GM12878 (cell line): Measurements from ENCODE around the gene SLC49A4. TPM values are rescaled to one million over a fixed set of nuclear protein-coding genes. Genes with fewer than 3 reads are reported as not detected.

ENCODE experiments used
- BCL3 ChIP-seq: IDR thresholded peaks from 2 replicates; pipeline ENCODE4 v1.6.1; 2011; ENCODE audit warnings: borderline replicate concordance, low read depth, mild to moderate bottlenecking, moderate library complexity, low read length; ENCODE audit not compliant: insufficient read depth, poor library complexity, severe bottlenecking
- CBX3 ChIP-seq: fragments of 200-600 bp; sonication (generic); IDR thresholded peaks from 2 replicates; pipeline ENCODE4 v1.6.1; 2016; ENCODE audit warnings: low read depth, borderline replicate concordance
- CBX5 ChIP-seq: sonication (generic); IDR thresholded peaks from 2 replicates; pipeline ENCODE4 v1.6.1; 2016; ENCODE audit warnings: low read depth, moderate library complexity, mild to moderate bottlenecking, inconsistent platforms
- CEBPB ChIP-seq, 2 experiments: fragments of 150-350 bp in 1 of 2; IDR thresholded peaks; 2 replicates each; pipeline ENCODE4 v1.6.1; 2012 to 2014; ENCODE audit warnings: low read depth in 2 of 2, low read length in 2 of 2, borderline replicate concordance in 1 of 2, inconsistent platforms in 1 of 2
- CEBPZ ChIP-seq: fragments of 150-350 bp; IDR thresholded peaks from 2 replicates; pipeline ENCODE4 v1.6.1; 2016; ENCODE audit warnings: low read depth, low read length
- DPF2 ChIP-seq: fragments of 450-650 bp; IDR thresholded peaks from 2 replicates; pipeline ENCODE4 v1.6.1; 2017; ENCODE audit warnings: mild to moderate bottlenecking
- HSF1 ChIP-seq: fragments of 150-350 bp; IDR thresholded peaks from 2 replicates; pipeline ENCODE4 v1.6.1; 2014; ENCODE audit warnings: mild to moderate bottlenecking, low read depth, low read length
- MXI1 ChIP-seq: fragments of 150-350 bp; IDR thresholded peaks from 2 replicates; pipeline ENCODE4 v1.6.1; 2011; ENCODE audit warnings: low read depth, mild to moderate bottlenecking, inconsistent platforms, low read length, improper control_type of control experiment
- MYB ChIP-seq: fragments of 150-350 bp; IDR thresholded peaks from 2 replicates; pipeline ENCODE4 v1.6.1; 2014; ENCODE audit warnings: mild to moderate bottlenecking, low read depth, low read length, borderline replicate concordance
- NRF1 ChIP-seq: conservative IDR thresholded peaks from 2 replicates; pipeline ENCODE4 v1.6.1; 2011; ENCODE audit warnings: mild to moderate bottlenecking, low read depth, low read length, improper control_type of control experiment
- PAX5 ChIP-seq: IDR thresholded peaks from 2 replicates; pipeline ENCODE4 v1.6.1; 2011; ENCODE audit warnings: low read depth, low read length, borderline replicate concordance
- POLR2AphosphoS5 ChIP-seq: IDR thresholded peaks from 2 replicates; pipeline ENCODE4 v1.6.1; 2011; ENCODE audit warnings: mild to moderate bottlenecking, low read length, inconsistent platforms
- RBBP5 ChIP-seq: fragments of 200-600 bp; sonication (generic); conservative IDR thresholded peaks from 2 replicates; pipeline ENCODE4 v1.6.1; 2016
- RELB ChIP-seq: fragments of 450-650 bp; IDR thresholded peaks from 2 replicates; pipeline ENCODE4 v1.6.1; 2017; ENCODE audit warnings: low read depth, mild to moderate bottlenecking, moderate library complexity
- SMARCA5 ChIP-seq: fragments of 450-650 bp; IDR thresholded peaks from 2 replicates; pipeline ENCODE4 v1.6.1; 2017; ENCODE audit warnings: mild to moderate bottlenecking
- YBX1 ChIP-seq: fragments of 450-650 bp; IDR thresholded peaks from 2 replicates; pipeline ENCODE4 v1.6.1; 2016; ENCODE audit warnings: antibody characterized with exemption
- YY1 ChIP-seq: IDR thresholded peaks from 2 replicates; pipeline ENCODE4 v1.6.1; 2011; ENCODE audit warnings: low read depth, mild to moderate bottlenecking, low read length
- ZBED1 ChIP-seq: IDR thresholded peaks from 2 replicates; pipeline ENCODE4 v1.6.1; 2016; ENCODE audit warnings: borderline replicate concordance
- ZNF274 ChIP-seq: IDR thresholded peaks from one replicate; pipeline ENCODE4 v1.8.0; 2011; ENCODE audit not compliant: insufficient read length, insufficient read depth
- polyA plus RNA-seq, 11 experiments: library from polyadenylated mRNA; depleted of rRNA in 4 of 11; unstranded in 6 of 11; stranded (reverse) in 5 of 11; fragments of >200 nt; fragmentation: Nextera tagmentation in 4 of 11; fragmentation: Illumina TruSeq in 1 of 11; extraction: Ambion mirVana in 4 of 11; extraction: Trizol in 1 of 11; gene quantifications; 1 replicate in 1 of 11; 2 replicates in 10 of 11; pipeline versions ENCODE4 v1.2.1 to v1.2.3, GENCODE V29; 2011 to 2016; ENCODE audit warnings: inconsistent platforms in 2 of 11, missing spikeins in 2 of 11, low read depth in 1 of 11
- total RNA-seq, 4 experiments: library from RNA; depleted of rRNA in 3 of 4; stranded (reverse); fragments of >200 nt in 3 of 4; fragmentation: Illumina TruSeq in 1 of 4; extraction: Trizol in 1 of 4; gene quantifications; 2 replicates each; pipeline versions ENCODE4 v1.2.1 to v1.2.3, GENCODE V29; 2013 to 2021

Gene SLC49A4
- total and polyA plus RNA-seq, 10 of the 15 experiments (the other 5 are each of a cell fraction or from before 2014, with no cell fraction given), result 0.48 to 2.2 (median 1.4) TPM

- TF ChIP-seq MXI1 (no peak), SMARCA5 (no peak), RBBP5 (0 out of 2 replicates have a peak, but pooled peaks have one; percentile 45), CBX5 (no peak), CBX3 (no peak), MYB (no peak), HSF1 (no peak), NRF1 (no peak), YBX1 (no peak), YY1 (no peak), DPF2 (peak; percentile 22; the same call in 1 of the 2 replicates), BCL3 (no peak), ZBED1 (no peak), POLR2AphosphoS5 (no peak), RELB (peak; percentile 67), ZNF274 (no peak), CEBPB (IDR thresholded peaks at IDR 0.05; ENCODE audit: borderline replicate concordance in 1 of 2, low read depth in 2 of 2, low read length in 2 of 2) (no peak), PAX5 (no peak), CEBPZ (no peak)
Measured at GRCh38 chr3:122773944-122774509, 20.8 kb upstream of the SLC49A4 start (continued).
